SK-N-SH (cell line): ENCODE measurements around the gene KRTAP2-3. TPM values are rescaled to one million over a fixed set of nuclear protein-coding genes. Genes with fewer than 3 reads are reported as not detected.
"Not testable (repeated sequence)": the region's sequence is repeated elsewhere in the genome, so short reads cannot be mapped to it uniquely, and the experiment has no call there.

Source experiments
- CTCF ChIA-PET: fragments of 300-600, 350-600 bp; formaldehyde crosslinking; extraction: SDS; loops from one replicate; lab custom pipeline; 2021; lab: Yijun Ruan, JAX
- POLR2A ChIA-PET: fragments of 350-600 bp; sonication (Branson Sonifier 250); formaldehyde crosslinking; extraction: SDS; loops from one replicate; lab custom pipeline; 2020; ENCODE audit warnings: antibody characterized with exemption, inconsistent platforms; lab: Yijun Ruan, JAX
- DNase-seq: peaks from one replicate; pipeline ENCODE4 v3.0.0; 2012
- H2AFZ ChIP-seq: fragments of 200-600 bp; sonication (generic); 2 replicates; pipeline ENCODE4 v1.8.1; 2016; ENCODE audit warnings: antibody characterized with exemption, mild to moderate bottlenecking, low read depth
- H3F3A ChIP-seq: fragments of 200-600 bp; sonication (generic); replicated peaks from 2 replicates; pipeline ENCODE3; 2016; ENCODE audit warnings: antibody characterized with exemption, mild to moderate bottlenecking; ENCODE audit not compliant: insufficient read depth
- H3K27ac ChIP-seq, 2 experiments: fragments of 200-500 bp in 1 of 2; fragments of 200-600 bp in 1 of 2; sonication (Bioruptor generic) in 1 of 2; sonication (generic), shearing (Covaris generic) in 1 of 2; 2 replicates each; pipeline versions ENCODE4 v1.5.1 to v1.6.1; 2014 to 2016; ENCODE audit warnings: low read depth in 2 of 2, inconsistent platforms in 1 of 2, low read length in 1 of 2, mild to moderate bottlenecking in 1 of 2, mixed read lengths in 1 of 2
- H3K27me3 ChIP-seq: fragments of 200-600 bp; sonication (generic), shearing (Covaris generic); 2 replicates; pipeline ENCODE4 v1.6.1; 2016; ENCODE audit warnings: mixed run types; ENCODE audit not compliant: insufficient read depth
- H3K36me3 ChIP-seq, 2 experiments: fragments of 200-500 bp in 1 of 2; fragments of 200-600 bp in 1 of 2; sonication (Bioruptor generic) in 1 of 2; sonication (generic) in 1 of 2; replicated peaks in 1 of 2; 2 replicates each; pipeline versions ENCODE3 to v1.5.1; 2014 to 2016; ENCODE audit warnings: low read length in 1 of 2, mild to moderate bottlenecking in 1 of 2; ENCODE audit not compliant: insufficient read depth in 2 of 2, control insufficient read depth in 1 of 2
- H3K4me1 ChIP-seq, 2 experiments: fragments of 200-500 bp in 1 of 2; fragments of 200-600 bp in 1 of 2; sonication (Bioruptor generic) in 1 of 2; sonication (generic), shearing (Covaris generic) in 1 of 2; 2 replicates each; pipeline versions ENCODE4 v1.5.1 to v1.6.1; 2014 to 2016; ENCODE audit warnings: low read depth in 1 of 2, low read length in 1 of 2, mixed run types in 1 of 2; ENCODE audit not compliant: insufficient read depth in 2 of 2, control insufficient read depth in 1 of 2
- H3K4me2 ChIP-seq: fragments of 200-600 bp; sonication (generic), shearing (Covaris generic); 2 replicates; pipeline ENCODE4 v1.6.1; 2017; ENCODE audit warnings: mixed run types
- H3K4me3 ChIP-seq, 2 experiments: fragments of 200-500 bp in 1 of 2; fragments of 200-600 bp in 1 of 2; sonication (Bioruptor generic) in 1 of 2; sonication (generic), shearing (Covaris generic) in 1 of 2; 2 replicates each; pipeline versions ENCODE4 v1.5.1 to v1.8.1; 2014 to 2016; ENCODE audit warnings: low read depth in 2 of 2, inconsistent platforms in 1 of 2, low read length in 1 of 2, mild to moderate bottlenecking in 1 of 2, mixed read lengths in 1 of 2, moderate library complexity in 1 of 2
- H3K79me2 ChIP-seq: fragments of 200-600 bp; sonication (generic); 2 replicates; pipeline ENCODE4 v1.8.1; 2017; ENCODE audit warnings: mild to moderate bottlenecking; ENCODE audit not compliant: insufficient read depth
- H3K9ac ChIP-seq: fragments of 200-600 bp; sonication (generic); 2 replicates; pipeline ENCODE4 v1.6.1; 2017; ENCODE audit warnings: mixed run types
- H3K9me2 ChIP-seq: fragments of 200-600 bp; sonication (generic); 2 replicates; pipeline ENCODE4 v1.6.1; 2017; ENCODE audit warnings: mixed run types
- H3K9me3 ChIP-seq: fragments of 200-600 bp; sonication (generic); 2 replicates; pipeline ENCODE4 v1.6.1; 2017; ENCODE audit warnings: mixed run types, mild to moderate bottlenecking, moderate library complexity
- H4K20me1 ChIP-seq: fragments of 200-600 bp; sonication (generic); 2 replicates; pipeline ENCODE4 v1.6.1; 2017; ENCODE audit warnings: mild to moderate bottlenecking, mixed run types; ENCODE audit not compliant: insufficient read depth
- CTCF ChIP-seq: fragments of 200-600 bp; sonication (generic); IDR thresholded peaks from 2 replicates; pipeline ENCODE4 v1.6.1; 2017; ENCODE audit warnings: antibody characterized with exemption, mild to moderate bottlenecking, moderate library complexity
- EP300 ChIP-seq, 2 experiments: IDR thresholded peaks; 2 replicates each; pipeline versions ENCODE4 v1.4.0 to v1.6.1; 2012; ENCODE audit warnings: borderline replicate concordance in 1 of 2, low read depth in 1 of 2, low read length in 1 of 2
- EZH2phosphoT487 ChIP-seq: fragments of 200-600 bp; sonication (generic); IDR thresholded peaks from 2 replicates; pipeline ENCODE4 v1.6.1; 2017; ENCODE audit warnings: low read depth, mixed run types, mild to moderate bottlenecking, antibody characterized with exemption, moderate library complexity, borderline replicate concordance
- FOSL2 ChIP-seq: IDR thresholded peaks from 2 replicates; pipeline ENCODE4 v1.4.0; 2012; ENCODE audit warnings: low read depth, mild to moderate bottlenecking, moderate library complexity, borderline replicate concordance
- FOXM1 ChIP-seq: IDR thresholded peaks from 2 replicates; pipeline ENCODE4 v1.4.0; 2012; ENCODE audit warnings: low read depth, mild to moderate bottlenecking
- GABPA ChIP-seq: IDR thresholded peaks from 2 replicates; pipeline ENCODE4 v1.4.0; 2012; ENCODE audit warnings: low read depth, mild to moderate bottlenecking
- IRF3 ChIP-seq: fragments of 150-350 bp; IDR thresholded peaks from 2 replicates; pipeline ENCODE4 v1.6.1; 2016; ENCODE audit warnings: mild to moderate bottlenecking, low read depth, low read length
- JUND ChIP-seq: IDR thresholded peaks from 2 replicates; pipeline ENCODE4 v1.4.0; 2012
- MEF2A ChIP-seq: IDR thresholded peaks from 2 replicates; pipeline ENCODE4 v1.4.0; 2012; ENCODE audit warnings: low read depth, borderline replicate concordance
- MXI1 ChIP-seq: IDR thresholded peaks from 2 replicates; pipeline ENCODE4 v1.6.1; 2012; ENCODE audit warnings: mild to moderate bottlenecking, low read depth, low read length, improper control_type of control experiment
- NFIC ChIP-seq: IDR thresholded peaks from 2 replicates; pipeline ENCODE4 v1.4.0; 2012; ENCODE audit warnings: borderline replicate concordance
- RAD21 ChIP-seq: IDR thresholded peaks from 2 replicates; pipeline ENCODE4 v1.6.1; 2012; ENCODE audit warnings: mild to moderate bottlenecking, low read length
- RCOR1 ChIP-seq: fragments of 150-350 bp; IDR thresholded peaks from 2 replicates; pipeline ENCODE4 v1.6.1; 2017; ENCODE audit warnings: antibody characterized with exemption, low read length
- REST ChIP-seq: IDR thresholded peaks from 2 replicates; pipeline ENCODE4 v1.6.1; 2012; ENCODE audit warnings: mild to moderate bottlenecking, low read depth, low read length, moderate library complexity
- TCF12 ChIP-seq: IDR thresholded peaks from 2 replicates; pipeline ENCODE4 v1.4.0; 2012
- TEAD4 ChIP-seq: IDR thresholded peaks from 2 replicates; pipeline ENCODE4 v1.4.0; 2012; ENCODE audit warnings: mild to moderate bottlenecking, borderline replicate concordance; ENCODE audit not compliant: insufficient read depth
- ZBTB33 ChIP-seq: IDR thresholded peaks from 2 replicates; pipeline ENCODE4 v1.4.0; 2012; ENCODE audit warnings: low read depth, borderline replicate concordance
- WGBS: methylation state at CpG from one replicate; pipeline ENCODE4 v1.1.6; 2017; ENCODE audit warnings: low lambda C conversion rate; 5-methylcytosine and 5-hydroxymethylcytosine counted together
- polyA plus RNA-seq, 3 experiments: library from polyadenylated mRNA; depleted of rRNA; stranded (reverse); fragments of >200 nt; gene quantifications; 2 replicates each; pipeline ENCODE4 v1.2.3, GENCODE V29; 2012

The KRTAP2-3 gene
- polyA plus RNA-seq, 1 of the 3 experiments (the other 2 are of a cell fraction) = 0.39 TPM

DNA sequence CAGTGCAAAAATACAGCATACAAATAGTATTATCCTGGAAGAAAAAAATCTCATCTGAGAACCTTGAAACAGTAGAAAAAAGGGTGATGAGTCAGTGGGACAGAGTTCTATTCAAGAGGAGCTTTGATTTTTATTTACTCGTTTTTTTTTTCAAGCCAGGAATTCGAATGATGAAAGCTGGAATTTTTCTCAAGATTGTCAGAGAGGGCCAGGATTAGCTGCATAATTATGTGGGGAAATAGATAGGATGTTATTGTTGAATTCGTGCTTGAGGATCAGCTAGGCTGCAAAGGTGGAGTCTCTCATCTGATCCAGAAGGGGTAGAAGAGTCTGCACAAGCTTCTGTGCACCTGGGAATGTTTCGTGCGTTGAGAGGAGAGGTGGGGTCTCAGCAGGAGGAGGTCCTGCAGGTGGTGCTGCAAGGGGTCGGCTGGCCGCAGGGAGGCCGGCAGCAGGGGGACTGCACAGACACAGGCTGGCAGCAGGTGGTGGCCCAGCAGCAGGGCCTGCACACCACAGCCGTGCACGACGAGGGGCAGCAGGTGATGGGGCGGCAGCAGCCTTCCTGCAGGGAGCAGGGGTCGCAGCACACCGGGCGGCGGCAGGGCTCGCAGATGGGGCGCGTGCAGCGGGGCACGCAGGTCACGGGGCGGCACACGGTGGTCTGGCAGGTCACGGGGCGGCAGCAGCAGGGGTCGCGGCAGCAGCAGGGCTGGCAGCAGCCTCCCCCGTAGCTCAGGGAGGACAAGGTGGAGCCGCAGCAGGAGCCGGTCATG lies 450 bp downstream of the KRTAP2-3 start:
- H3K4me3 ChIP-seq, H3K36me3 ChIP-seq, H3K9ac ChIP-seq, H3K79me2 ChIP-seq, H3K9me3 ChIP-seq, DNase-seq, POLR2A ChIA-PET, H4K20me1 ChIP-seq, H3K9me2 ChIP-seq, H3K27me3 ChIP-seq, H2AFZ ChIP-seq: not testable (repeated sequence)
- TF ChIP-seq EP300 (IDR thresholded peaks at IDR 0.05; ENCODE audit: borderline replicate concordance in 1 of 2, low read depth in 1 of 2, low read length in 1 of 2) = 0 out of 4 replicates have a peak, but pooled peaks of 1 of the 2 experiments have one; percentile 15
- TF ChIP-seq JUND = peak; percentile 14; the same call in 1 of the 2 replicates
- TF ChIP-seq TEAD4 = peak; percentile 38; the same call in 1 of the 2 replicates
- peak; percentile 48 for TF ChIP-seq FOSL2
- TF ChIP-seq TCF12 = 0 out of 2 replicates have a peak, but pooled peaks have one; percentile 26
- Histone ChIP-seq H3K4me2 (peak overlapping the region; percentile 51), H3K4me1 (peaks cover 0 to 22% of the 10 kb centered on the region in 2 experiments; a peak in 2 of 4 replicates), H3F3A (peaks cover 30% of the 10 kb centered on the region), H3K27ac (peak overlapping the region in 1 of 2 experiments; percentile 62; a peak in 2 of 4 replicates)
- WGBS = 25% methylated on average over 8 of the region's 31 CpGs
- CTCF ChIA-PET = interaction anchor here (1.5 kb wide), 1 partner anchor 24 kb away, joined by 3 read pairs; no protein-coding TSS in a partner anchor

DNA sequence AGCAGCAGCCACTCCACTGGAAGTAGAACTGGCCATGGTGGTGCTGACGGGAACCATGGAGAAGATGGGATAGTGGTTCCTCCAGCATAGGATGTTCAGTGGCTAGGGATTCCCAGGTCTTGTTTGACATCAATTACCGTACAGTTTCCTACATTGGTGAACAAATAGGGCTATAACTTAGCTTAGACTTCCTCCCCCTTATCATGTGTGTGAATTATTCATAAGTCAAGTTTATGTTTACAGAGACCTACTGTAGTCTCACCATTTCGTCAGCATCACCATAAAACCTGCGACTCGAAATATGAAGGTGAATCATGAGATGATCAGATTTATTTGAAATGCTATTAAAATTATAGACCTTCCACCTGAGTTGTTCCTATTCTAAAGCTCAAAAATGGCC lies 1.2 kb downstream of the KRTAP2-3 start:
- H3K79me2 ChIP-seq = no peaks in the 10 kb centered on the region
- ChIA-PET POLR2A (no interaction called here), CTCF (interaction anchor here (1.4 to 1.5 kb wide), 2 partner anchors 23 to 589 kb away, joined by 3 to 4 read pairs; no protein-coding TSS in a partner anchor)
- H4K20me1 ChIP-seq = no peaks in the 10 kb centered on the region
- no peaks in the 10 kb centered on the region for H3K9me2 ChIP-seq
- H3K27me3 ChIP-seq = no peaks in the 10 kb centered on the region
- H3K9ac ChIP-seq = no peak overlapping the region
- DNase-seq = no peak
- peaks cover 0 to 22% of the 10 kb centered on the region in 2 experiments; a peak in 2 of 4 replicates for H3K4me1 ChIP-seq
- 36% methylated on average over 5 of the region's 5 CpGs for WGBS
- H3K36me3 ChIP-seq = no peaks in the 10 kb centered on the region
- no peaks in the 10 kb centered on the region for H3K9me3 ChIP-seq
- H3K27ac ChIP-seq = peak overlapping the region in 1 of 2 experiments; percentile 55; a peak in 2 of 4 replicates
- H3K4me3 ChIP-seq = no peak overlapping the region
- no peak overlapping the region for H3K4me2 ChIP-seq
- TF ChIP-seq CTCF (no peak), REST (no peak), EP300 (IDR thresholded peaks at IDR 0.05; ENCODE audit: borderline replicate concordance in 1 of 2, low read depth in 1 of 2, low read length in 1 of 2) (no peak), FOXM1 (no peak), RAD21 (no peak), TCF12 (no peak), EZH2phosphoT487 (no peak), ZBTB33 (no peak), NFIC (no peak), MXI1 (no peak), MEF2A (no peak), IRF3 (no peak), RCOR1 (no peak), GABPA (no peak)
- H2AFZ ChIP-seq = no peak overlapping the region
- H3F3A ChIP-seq = peaks cover 30% of the 10 kb centered on the region
